ENCODE data around the gene KCNK5. TPM values are rescaled to one million over a fixed set of nuclear protein-coding genes. Genes with fewer than 3 reads are reported as not detected.

Gene KCNK5
- total RNA-seq, 1 experiment from 2014 or later: not detected

DNA sequence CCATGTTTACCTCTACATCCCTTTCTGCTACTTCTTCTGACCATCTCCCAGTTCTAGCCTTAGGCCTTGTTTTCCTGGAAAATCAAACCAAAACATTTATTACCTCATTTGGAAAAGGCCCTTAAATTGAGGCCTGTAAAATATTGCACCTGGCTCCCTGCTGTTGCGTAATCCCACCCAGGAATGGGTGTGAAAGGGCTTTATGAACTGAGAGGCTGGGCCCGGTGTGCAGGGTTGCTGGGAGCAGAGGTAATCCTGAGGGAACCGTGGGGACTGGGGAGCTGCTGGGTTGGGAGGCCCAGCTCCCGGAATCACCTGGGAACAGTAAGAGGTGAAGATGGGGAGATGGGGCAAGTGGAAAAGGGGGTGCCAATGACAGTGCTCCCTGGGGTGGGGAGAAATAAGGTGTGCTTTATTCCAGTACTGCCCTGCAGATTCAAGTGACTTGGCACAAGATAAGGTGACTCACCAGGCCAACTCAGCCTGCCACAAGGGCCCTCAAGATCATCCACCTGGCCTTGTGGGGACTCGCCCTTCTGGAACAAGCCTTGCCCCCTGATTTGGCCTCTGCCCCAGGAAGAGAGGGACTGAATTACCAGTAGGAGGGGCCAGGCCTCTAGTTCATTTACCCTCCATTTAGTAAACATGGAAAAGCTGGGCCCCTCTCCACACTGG lies 44.2 kb downstream of the KCNK5 start:
- Histone ChIP-seq H2AFZ (ENCODE audit: low read length) (no peak overlapping the region), H3K27ac (ENCODE audit: low read length) (no peak overlapping the region), H3K36me3 (ENCODE audit: insufficient read depth, low read length) (no peaks in the 10 kb centered on the region), H3K27me3 (ENCODE audit: low read length) (no peaks in the 10 kb centered on the region), H3K4me3 (ENCODE audit: low read length) (no peak overlapping the region), H3K9ac (ENCODE audit: low read length) (no peak overlapping the region), H3K79me2 (ENCODE audit: low read length) (no peaks in the 10 kb centered on the region), H3K9me3 (ENCODE audit: low read length) (no peaks in the 10 kb centered on the region), H3K4me2 (ENCODE audit: low read depth, low read length, poor library complexity, severe bottlenecking) (no peak overlapping the region), H3K4me1 (ENCODE audit: low read length) (no peaks in the 10 kb centered on the region), H3K9me2 (replicated peaks; ENCODE audit: insufficient read depth, low read length) (no peaks in the 10 kb centered on the region), H4K20me1 (ENCODE audit: insufficient read depth, low read depth, low read length) (no peaks in the 10 kb centered on the region)
- no peak for DNase-seq

DNA sequence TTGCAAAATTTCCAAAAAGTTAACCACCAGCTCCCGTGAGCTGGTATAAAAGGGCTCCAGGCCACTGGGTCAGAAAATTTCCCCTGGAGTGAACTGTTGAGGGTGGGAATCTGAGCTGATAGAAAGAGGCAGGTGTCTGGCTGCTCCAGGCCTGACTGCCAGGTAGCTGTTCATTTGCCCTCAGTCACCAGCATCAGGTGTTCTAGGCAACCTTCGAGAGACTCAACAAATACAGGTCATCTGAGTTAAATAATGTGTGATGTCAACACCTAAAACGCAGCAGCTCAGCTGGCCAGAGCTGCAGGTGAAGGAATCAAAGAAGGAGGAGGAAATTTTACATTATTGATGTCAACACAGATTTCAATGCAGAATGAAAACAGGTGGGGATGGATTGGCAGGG lies 46.7 kb downstream of the KCNK5 start:
- no peak overlapping the region for H3K4me3 ChIP-seq (ENCODE audit: low read length)
- DNase-seq: no peak
- H3K27me3 ChIP-seq (ENCODE audit: low read length): no peaks in the 10 kb centered on the region
- no peaks in the 10 kb centered on the region for H3K79me2 ChIP-seq (ENCODE audit: low read length)
- no peak overlapping the region for H3K4me2 ChIP-seq (ENCODE audit: low read depth, low read length, poor library complexity, severe bottlenecking)
- no peak overlapping the region for H3K27ac ChIP-seq (ENCODE audit: low read length)
- no peaks in the 10 kb centered on the region for H4K20me1 ChIP-seq (ENCODE audit: insufficient read depth, low read depth, low read length)
- H3K9ac ChIP-seq (ENCODE audit: low read length): no peak overlapping the region
- H2AFZ ChIP-seq (ENCODE audit: low read length): no peak overlapping the region
- no peaks in the 10 kb centered on the region for H3K9me3 ChIP-seq (ENCODE audit: low read length)
- H3K9me2 ChIP-seq (replicated peaks; ENCODE audit: insufficient read depth, low read length): no peaks in the 10 kb centered on the region
- no peaks in the 10 kb centered on the region for H3K36me3 ChIP-seq (ENCODE audit: insufficient read depth, low read length)
- H3K4me1 ChIP-seq (ENCODE audit: low read length): no peaks in the 10 kb centered on the region

DNA sequence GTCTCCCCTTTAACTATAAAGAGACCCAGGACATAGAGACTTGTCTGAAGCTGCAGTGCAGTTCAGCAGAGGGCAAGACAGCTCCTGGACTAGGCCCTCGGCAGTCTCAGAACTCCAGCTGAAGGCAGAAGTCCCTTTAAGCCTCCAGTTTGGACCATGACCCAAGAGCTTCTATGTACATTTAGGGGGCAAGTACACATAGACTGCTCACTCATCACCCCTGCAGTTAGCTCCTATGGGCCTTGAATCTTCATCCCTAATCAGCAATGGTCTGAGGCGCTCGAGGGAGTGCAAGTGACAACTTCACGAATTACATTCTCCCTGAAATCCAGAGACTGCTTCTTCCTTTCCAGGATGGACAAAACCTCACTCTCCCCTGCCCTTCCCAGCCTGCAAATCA lies 47.4 kb downstream of the KCNK5 start:
- no peak overlapping the region for H3K4me2 ChIP-seq (ENCODE audit: low read depth, low read length, poor library complexity, severe bottlenecking)
- no peaks in the 10 kb centered on the region for H3K9me2 ChIP-seq (replicated peaks; ENCODE audit: insufficient read depth, low read length)
- H3K79me2 ChIP-seq (ENCODE audit: low read length): no peaks in the 10 kb centered on the region
- no peaks in the 10 kb centered on the region for H4K20me1 ChIP-seq (ENCODE audit: insufficient read depth, low read depth, low read length)
- no peaks in the 10 kb centered on the region for H3K36me3 ChIP-seq (ENCODE audit: insufficient read depth, low read length)
- DNase-seq: no peak
- no peaks in the 10 kb centered on the region for H3K9me3 ChIP-seq (ENCODE audit: low read length)
- no peak overlapping the region for H3K27ac ChIP-seq (ENCODE audit: low read length)
- no peaks in the 10 kb centered on the region for H3K27me3 ChIP-seq (ENCODE audit: low read length)
- no peaks in the 10 kb centered on the region for H3K4me1 ChIP-seq (ENCODE audit: low read length)
- H2AFZ ChIP-seq (ENCODE audit: low read length): no peak overlapping the region
- no peak overlapping the region for H3K4me3 ChIP-seq (ENCODE audit: low read length)
- H3K9ac ChIP-seq (ENCODE audit: low read length): no peak overlapping the region

DNA sequence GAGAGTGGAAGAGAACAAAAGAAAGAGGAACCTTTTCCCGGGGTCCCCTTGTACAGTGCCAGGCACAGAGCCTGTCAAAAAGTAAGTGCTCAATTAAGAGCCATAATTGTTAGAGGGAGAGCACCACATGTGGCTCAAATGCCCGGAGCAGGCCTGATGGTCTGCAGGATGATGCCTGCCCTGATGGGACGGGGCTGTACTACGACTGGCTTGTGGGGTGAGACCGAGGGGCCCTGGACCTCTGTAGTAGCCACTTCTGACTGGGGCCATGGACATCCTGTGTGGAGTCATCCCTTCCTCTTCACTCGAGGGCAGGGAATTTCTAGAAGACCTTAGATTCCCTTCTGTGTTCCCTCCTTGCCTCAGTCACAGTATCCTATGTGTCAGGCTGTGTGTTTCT lies 47.9 kb downstream of the KCNK5 start:
- Histone ChIP-seq H3K36me3 (ENCODE audit: insufficient read depth, low read length) (no peaks in the 10 kb centered on the region), H3K4me2 (ENCODE audit: low read depth, low read length, poor library complexity, severe bottlenecking) (no peak overlapping the region), H3K27me3 (ENCODE audit: low read length) (no peaks in the 10 kb centered on the region), H2AFZ (ENCODE audit: low read length) (no peak overlapping the region), H3K4me1 (ENCODE audit: low read length) (no peaks in the 10 kb centered on the region), H3K79me2 (ENCODE audit: low read length) (no peaks in the 10 kb centered on the region), H4K20me1 (ENCODE audit: insufficient read depth, low read depth, low read length) (no peaks in the 10 kb centered on the region), H3K9ac (ENCODE audit: low read length) (no peak overlapping the region), H3K4me3 (ENCODE audit: low read length) (no peak overlapping the region), H3K9me3 (ENCODE audit: low read length) (no peaks in the 10 kb centered on the region), H3K27ac (ENCODE audit: low read length) (no peak overlapping the region), H3K9me2 (replicated peaks; ENCODE audit: insufficient read depth, low read length) (no peaks in the 10 kb centered on the region)
- DNase-seq: no peak

DNA sequence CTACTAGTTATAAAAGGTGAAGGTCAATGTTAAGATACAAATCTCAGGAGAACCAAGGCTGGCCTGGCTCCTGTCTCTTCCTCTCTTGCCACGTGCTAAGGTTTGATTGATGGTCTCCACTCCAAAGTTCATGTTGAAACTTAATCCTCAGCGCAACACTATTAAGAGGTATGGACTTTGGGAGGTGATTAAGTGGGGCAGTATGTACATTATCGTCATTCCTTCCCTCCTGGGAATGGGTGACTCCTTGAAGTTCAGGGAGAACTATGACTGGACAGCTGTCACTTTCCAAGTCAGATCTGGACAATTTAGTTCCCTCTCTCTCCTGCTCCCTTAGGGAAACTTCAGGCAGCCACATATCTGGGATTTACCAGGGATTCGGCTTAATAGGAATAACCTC lies 50.5 kb downstream of the KCNK5 start:
- Histone ChIP-seq H3K9me3 (ENCODE audit: low read length) (no peaks in the 10 kb centered on the region), H3K79me2 (ENCODE audit: low read length) (no peaks in the 10 kb centered on the region), H3K27me3 (ENCODE audit: low read length) (no peaks in the 10 kb centered on the region), H2AFZ (ENCODE audit: low read length) (no peak overlapping the region), H3K9me2 (replicated peaks; ENCODE audit: insufficient read depth, low read length) (no peaks in the 10 kb centered on the region), H3K36me3 (ENCODE audit: insufficient read depth, low read length) (no peaks in the 10 kb centered on the region), H3K9ac (ENCODE audit: low read length) (no peak overlapping the region), H3K4me3 (ENCODE audit: low read length) (no peak overlapping the region), H3K4me1 (ENCODE audit: low read length) (no peaks in the 10 kb centered on the region), H3K27ac (ENCODE audit: low read length) (no peak overlapping the region), H4K20me1 (ENCODE audit: insufficient read depth, low read depth, low read length) (no peaks in the 10 kb centered on the region), H3K4me2 (ENCODE audit: low read depth, low read length, poor library complexity, severe bottlenecking) (no peak overlapping the region)
- no peak for DNase-seq

GRCh38 chr6:39178235-39178634 lies 51.0 kb downstream of the KCNK5 start:
- no peak overlapping the region for H3K9ac ChIP-seq (ENCODE audit: low read length)
- H3K79me2 ChIP-seq (ENCODE audit: low read length): no peaks in the 10 kb centered on the region
- H2AFZ ChIP-seq (ENCODE audit: low read length): no peak overlapping the region
- no peaks in the 10 kb centered on the region for H3K27me3 ChIP-seq (ENCODE audit: low read length)
- H3K4me1 ChIP-seq (ENCODE audit: low read length): no peaks in the 10 kb centered on the region
- no peaks in the 10 kb centered on the region for H3K36me3 ChIP-seq (ENCODE audit: insufficient read depth, low read length)
- H3K4me2 ChIP-seq (ENCODE audit: low read depth, low read length, poor library complexity, severe bottlenecking): no peak overlapping the region
- no peaks in the 10 kb centered on the region for H3K9me2 ChIP-seq (replicated peaks; ENCODE audit: insufficient read depth, low read length)
- no peak overlapping the region for H3K27ac ChIP-seq (ENCODE audit: low read length)
- no peaks in the 10 kb centered on the region for H4K20me1 ChIP-seq (ENCODE audit: insufficient read depth, low read depth, low read length)
- H3K9me3 ChIP-seq (ENCODE audit: low read length): no peaks in the 10 kb centered on the region
- H3K4me3 ChIP-seq (ENCODE audit: low read length): no peak overlapping the region
- no peak for DNase-seq

GRCh38 chr6:39177130-39177529 lies 52.1 kb downstream of the KCNK5 start:
- Histone ChIP-seq H3K9me3 (ENCODE audit: low read length) (no peaks in the 10 kb centered on the region), H3K27me3 (ENCODE audit: low read length) (no peaks in the 10 kb centered on the region), H3K4me3 (ENCODE audit: low read length) (no peak overlapping the region), H3K36me3 (ENCODE audit: insufficient read depth, low read length) (no peaks in the 10 kb centered on the region), H3K79me2 (ENCODE audit: low read length) (no peaks in the 10 kb centered on the region), H3K9ac (ENCODE audit: low read length) (no peak overlapping the region), H3K4me1 (ENCODE audit: low read length) (no peaks in the 10 kb centered on the region), H3K27ac (ENCODE audit: low read length) (no peak overlapping the region), H2AFZ (ENCODE audit: low read length) (no peak overlapping the region), H3K9me2 (replicated peaks; ENCODE audit: insufficient read depth, low read length) (no peaks in the 10 kb centered on the region), H3K4me2 (ENCODE audit: low read depth, low read length, poor library complexity, severe bottlenecking) (no peak overlapping the region), H4K20me1 (ENCODE audit: insufficient read depth, low read depth, low read length) (no peaks in the 10 kb centered on the region)
- no peak for DNase-seq

- H3K4me1 ChIP-seq (ENCODE audit: low read length): no peaks in the 10 kb centered on the region
- no peak overlapping the region for H2AFZ ChIP-seq (ENCODE audit: low read length)
- no peak overlapping the region for H3K27ac ChIP-seq (ENCODE audit: low read length)
- no peak for DNase-seq
- no peak overlapping the region for H3K9ac ChIP-seq (ENCODE audit: low read length)
- no peaks in the 10 kb centered on the region for H3K36me3 ChIP-seq (ENCODE audit: insufficient read depth, low read length)
- H3K79me2 ChIP-seq (ENCODE audit: low read length): no peaks in the 10 kb centered on the region
- no peaks in the 10 kb centered on the region for H3K9me2 ChIP-seq (replicated peaks; ENCODE audit: insufficient read depth, low read length)
- no peak overlapping the region for H3K4me3 ChIP-seq (ENCODE audit: low read length)
- no peaks in the 10 kb centered on the region for H3K9me3 ChIP-seq (ENCODE audit: low read length)
- H3K27me3 ChIP-seq (ENCODE audit: low read length): no peaks in the 10 kb centered on the region
- no peak overlapping the region for H3K4me2 ChIP-seq (ENCODE audit: low read depth, low read length, poor library complexity, severe bottlenecking)
- no peaks in the 10 kb centered on the region for H4K20me1 ChIP-seq (ENCODE audit: insufficient read depth, low read depth, low read length)
These were observed 56.0 kb downstream of the KCNK5 start for GRCh38 chr6:39173270-39173669.

- no peak overlapping the region for H3K4me3 ChIP-seq (ENCODE audit: low read length)
- no peaks in the 10 kb centered on the region for H3K36me3 ChIP-seq (ENCODE audit: insufficient read depth, low read length)
- H3K9me3 ChIP-seq (ENCODE audit: low read length): no peaks in the 10 kb centered on the region
- no peak overlapping the region for H3K27ac ChIP-seq (ENCODE audit: low read length)
- H3K4me2 ChIP-seq (ENCODE audit: low read depth, low read length, poor library complexity, severe bottlenecking): no peak overlapping the region
- no peaks in the 10 kb centered on the region for H3K4me1 ChIP-seq (ENCODE audit: low read length)
- H3K9me2 ChIP-seq (replicated peaks; ENCODE audit: insufficient read depth, low read length): no peaks in the 10 kb centered on the region
- H3K9ac ChIP-seq (ENCODE audit: low read length): no peak overlapping the region
- H4K20me1 ChIP-seq (ENCODE audit: insufficient read depth, low read depth, low read length): no peaks in the 10 kb centered on the region
- H3K27me3 ChIP-seq (ENCODE audit: low read length): no peaks in the 10 kb centered on the region
- no peak for DNase-seq
- H3K79me2 ChIP-seq (ENCODE audit: low read length): no peaks in the 10 kb centered on the region
- no peak overlapping the region for H2AFZ ChIP-seq (ENCODE audit: low read length)
These were observed 56.9 kb downstream of the KCNK5 start for GRCh38 chr6:39172377-39172757.
